H1 (cell line): Measurements from ENCODE around the gene PGAP2. TPM values are rescaled to one million over a fixed set of nuclear protein-coding genes. Genes with fewer than 3 reads are reported as not detected.
A peak's percentile ranks its signal among the peaks of the same experiment; 100 is the strongest.

Experiments used
- CTCF ChIA-PET: fragments of 300-600 bp; sonication (Branson Sonifier 250); formaldehyde crosslinking; loops from one replicate; lab custom pipeline; 2021; ENCODE audit not compliant: partially characterized antibody; lab: Charles Lee
- POLR2A ChIA-PET: fragments of 300-600 bp; sonication (Branson Sonifier 250); formaldehyde crosslinking; loops from one replicate; lab custom pipeline; 2021; ENCODE audit warnings: inconsistent platforms; ENCODE audit not compliant: partially characterized antibody; lab: Charles Lee
- DNase-seq, 2 experiments: peaks; one replicate each; pipeline versions ENCODE4 v3.0.0 to v3.0.0-alpha.2; 2010 to 2022; ENCODE audit warnings: low spot score in 2 of 2, low read depth in 1 of 2, mixed read lengths in 1 of 2
- FAIRE-seq: peaks from 2 replicates; lab custom pipeline; 2011; peaks lifted over from hg19 to GRCh38; lab: Jason Lieb, UNC
- H2AFZ ChIP-seq: 2 replicates; pipeline ENCODE4 v1.8.1; 2012; ENCODE audit warnings: low read length, inconsistent platforms
- H2AK5ac ChIP-seq: 2 replicates; pipeline ENCODE4 v1.6.1; 2013; ENCODE audit warnings: low read depth, low read length
- H2BK120ac ChIP-seq: replicated peaks from 2 replicates; pipeline ENCODE3; 2013; ENCODE audit warnings: low read depth, low read length, inconsistent platforms
- H2BK12ac ChIP-seq: 2 replicates; pipeline ENCODE4 v1.6.1; 2013; ENCODE audit warnings: low read depth, low read length
- H2BK15ac ChIP-seq: 2 replicates; pipeline ENCODE4 v1.6.1; 2013; ENCODE audit warnings: low read length
- H2BK20ac ChIP-seq: 2 replicates; pipeline ENCODE4 v1.6.1; 2013; ENCODE audit warnings: low read length
- H2BK5ac ChIP-seq: 2 replicates; pipeline ENCODE4 v1.6.1; 2013; ENCODE audit warnings: low read depth, low read length
- H3K14ac ChIP-seq: 2 replicates; pipeline ENCODE4 v1.6.1; 2013; ENCODE audit warnings: inconsistent platforms; ENCODE audit not compliant: insufficient read length
- H3K18ac ChIP-seq: 2 replicates; pipeline ENCODE4 v1.6.1; 2013; ENCODE audit warnings: low read length; ENCODE audit errors: extremely low read depth
- H3K23ac ChIP-seq: 2 replicates; pipeline ENCODE4 v1.6.1; 2013; ENCODE audit warnings: inconsistent platforms; ENCODE audit not compliant: insufficient read length
- H3K23me2 ChIP-seq: 2 replicates; pipeline ENCODE4 v1.6.1; 2013; ENCODE audit warnings: low read depth, low read length
- H3K27ac ChIP-seq: 2 replicates; pipeline ENCODE4 v1.6.1; 2011; ENCODE audit warnings: low read depth, low read length, inconsistent platforms
- H3K27me3 ChIP-seq, 4 experiments: replicated peaks in 1 of 4; 1 replicate in 1 of 4; 2 replicates in 3 of 4; pipeline versions ENCODE4 v1.6.1 to v1.8.1; 2011 to 2013; ENCODE audit warnings: low read length in 3 of 4, mild to moderate bottlenecking in 3 of 4, inconsistent platforms in 2 of 4, mixed read lengths in 2 of 4, moderate library complexity in 1 of 4; ENCODE audit not compliant: control insufficient read depth in 3 of 4, insufficient read depth in 3 of 4; ENCODE audit errors: extremely low read depth in 1 of 4
- H3K36me3 ChIP-seq, 4 experiments: 2 replicates each; pipeline versions ENCODE4 v1.6.1 to v1.8.1; 2011 to 2013; ENCODE audit warnings: mild to moderate bottlenecking in 4 of 4, low read length in 3 of 4, moderate library complexity in 2 of 4, control low read depth in 1 of 4, inconsistent platforms in 1 of 4; ENCODE audit not compliant: insufficient read depth in 4 of 4, control insufficient read depth in 2 of 4
- H3K4ac ChIP-seq: replicated peaks from 2 replicates; pipeline ENCODE3; 2013; ENCODE audit warnings: low read length, low read depth, mixed read lengths, inconsistent platforms; ENCODE audit not compliant: insufficient read length
- H3K4me1 ChIP-seq, 4 experiments: replicated peaks in 1 of 4; 1 replicate in 1 of 4; 2 replicates in 3 of 4; pipeline versions ENCODE4 v1.6.1 to v1.8.1; 2011 to 2013; ENCODE audit warnings: low read length in 3 of 4, inconsistent platforms in 2 of 4, mixed read lengths in 1 of 4; ENCODE audit not compliant: insufficient read depth in 4 of 4, control insufficient read depth in 3 of 4
- H3K4me2 ChIP-seq, 2 experiments: 2 replicates each; pipeline versions ENCODE4 v1.6.1 to v1.8.1; 2011 to 2013; ENCODE audit warnings: low read depth in 2 of 2, low read length in 2 of 2, control low read depth in 1 of 2, inconsistent platforms in 1 of 2, mild to moderate bottlenecking in 1 of 2; ENCODE audit not compliant: insufficient read depth in 1 of 2
- H3K4me3 ChIP-seq, 4 experiments: fragments of 200-600, 300-600 bp in 1 of 4; sonication (generic), shearing (Covaris generic), sonication (Bioruptor Twin) in 1 of 4; 2 replicates each; pipeline versions ENCODE4 v1.5.1 to v1.8.1; 2011 to 2016; ENCODE audit warnings: low read length in 4 of 4, low read depth in 3 of 4, control low read depth in 2 of 4, inconsistent platforms in 2 of 4, mild to moderate bottlenecking in 2 of 4, mixed read lengths in 1 of 4, moderate library complexity in 1 of 4; ENCODE audit not compliant: insufficient read depth in 2 of 4; ENCODE audit errors: extremely low read depth in 1 of 4
- H3K56ac ChIP-seq: replicated peaks from 2 replicates; pipeline ENCODE3; 2013; ENCODE audit warnings: low read depth, mild to moderate bottlenecking, mixed read lengths, low read length, inconsistent platforms; ENCODE audit not compliant: insufficient read length
- H3K79me1 ChIP-seq: 2 replicates; pipeline ENCODE4 v1.6.1; 2013; ENCODE audit warnings: low read depth, low read length, control low read depth
- H3K79me2 ChIP-seq, 2 experiments: 2 replicates each; pipeline versions ENCODE4 v1.6.1 to v1.8.1; 2012 to 2013; ENCODE audit warnings: low read length in 2 of 2, mild to moderate bottlenecking in 2 of 2, inconsistent platforms in 1 of 2; ENCODE audit not compliant: insufficient read depth in 2 of 2, control insufficient read depth in 1 of 2
- H3K9ac ChIP-seq, 4 experiments: replicated peaks in 1 of 4; 1 replicate in 1 of 4; 2 replicates in 3 of 4; pipeline versions ENCODE4 v1.6.1 to v1.8.1; 2011 to 2013; ENCODE audit warnings: low read depth in 3 of 4, low read length in 3 of 4, control low read depth in 2 of 4, mild to moderate bottlenecking in 2 of 4, moderate library complexity in 2 of 4, inconsistent platforms in 1 of 4; ENCODE audit errors: extremely low read depth in 1 of 4
- H3K9me3 ChIP-seq, 2 experiments: 2 replicates each; pipeline versions ENCODE4 v1.6.1 to v1.8.1; 2012 to 2013; ENCODE audit warnings: mild to moderate bottlenecking in 2 of 2, moderate library complexity in 2 of 2, control low read depth in 1 of 2, inconsistent platforms in 1 of 2, low read depth in 1 of 2, low read length in 1 of 2, mixed read lengths in 1 of 2; ENCODE audit not compliant: insufficient read depth in 2 of 2
- H4K20me1 ChIP-seq, 2 experiments: replicated peaks in 1 of 2; 2 replicates each; pipeline versions ENCODE3 to v1.8.1; 2011 to 2013; ENCODE audit warnings: inconsistent platforms in 2 of 2, low read length in 2 of 2, mild to moderate bottlenecking in 1 of 2; ENCODE audit not compliant: insufficient read depth in 2 of 2, control insufficient read depth in 1 of 2
- H4K5ac ChIP-seq: 2 replicates; pipeline ENCODE4 v1.6.1; 2013; ENCODE audit warnings: low read length, low read depth, mixed read lengths, inconsistent platforms; ENCODE audit not compliant: insufficient read length
- H4K8ac ChIP-seq: 2 replicates; pipeline ENCODE4 v1.8.0; 2013; ENCODE audit warnings: mild to moderate bottlenecking, moderate library complexity, low read length, inconsistent platforms; ENCODE audit not compliant: insufficient read depth; ENCODE audit errors: extremely low read depth
- H4K91ac ChIP-seq: replicated peaks from 2 replicates; pipeline ENCODE3; 2013; ENCODE audit warnings: low read length, mixed read lengths, inconsistent platforms; ENCODE audit not compliant: insufficient read length
- GTF2F1 ChIP-seq: IDR thresholded peaks from 2 replicates; pipeline ENCODE4 v1.6.1; 2012; ENCODE audit warnings: low read depth, low read length, improper control_type of control experiment, borderline replicate concordance
- POLR2AphosphoS5 ChIP-seq: IDR thresholded peaks from 2 replicates; pipeline ENCODE4 v1.6.1; 2011; ENCODE audit warnings: low read depth, low read length
- RNF2 ChIP-seq: fragments of 200-900, 300-1000 bp; sonication (generic); IDR thresholded peaks from 2 replicates; pipeline ENCODE4 v1.7.1; 2016; ENCODE audit warnings: borderline replicate concordance, low read depth, mild to moderate bottlenecking, antibody characterized with exemption, low read length; ENCODE audit not compliant: poor library complexity, severe bottlenecking; ENCODE audit errors: missing control alignments
- SP2 ChIP-seq: IDR thresholded peaks from 2 replicates; pipeline ENCODE4 v1.6.1; 2012; ENCODE audit warnings: mild to moderate bottlenecking, low read length, inconsistent platforms
- TAF7 ChIP-seq: optimal IDR thresholded peaks from 2 replicates; pipeline ENCODE3; 2011; ENCODE audit warnings: low read depth, mild to moderate bottlenecking, inconsistent platforms, low read length, moderate library complexity, borderline replicate concordance
- TBP ChIP-seq: IDR thresholded peaks from 2 replicates; pipeline ENCODE4 v1.6.1; 2011; ENCODE audit warnings: low read depth, low read length, improper control_type of control experiment
- YY1 ChIP-seq: IDR thresholded peaks from 2 replicates; pipeline ENCODE4 v1.6.1; 2011; ENCODE audit warnings: low read depth, mild to moderate bottlenecking, low read length
- WGBS, 2 experiments: shearing (Covaris generic) in 1 of 2; methylation state at CpG; one replicate each; pipeline versions ENCODE4 v1.1.6 to v1.1.7; 2013 to 2015; ENCODE audit warnings: low lambda C conversion rate in 2 of 2, mixed read lengths in 2 of 2, inconsistent platforms in 1 of 2, low coverage in 1 of 2, missing lambda C conversion rate in 1 of 2; ENCODE audit not compliant: insufficient replicate concordance in 2 of 2, insufficient coverage in 1 of 2, insufficient read length in 1 of 2; ENCODE audit errors: extremely low coverage in 1 of 2, missing lambda C conversion rate in 1 of 2; 5-methylcytosine and 5-hydroxymethylcytosine counted together
- polyA plus RNA-seq, 7 experiments: library from polyadenylated mRNA; depleted of rRNA in 3 of 7; stranded (reverse) in 5 of 7; unstranded in 2 of 7; fragments of >200 nt in 5 of 7; fragments of 200-250 nt in 2 of 7; gene quantifications; 1 replicate in 5 of 7; 2 replicates in 1 of 7; 4 replicates in 1 of 7; pipeline versions ENCODE4 v1.2.1 to v1.2.3, GENCODE V29; 2011 to 2013; ENCODE audit warnings: missing spikeins in 2 of 7, mixed read lengths in 2 of 7
- total RNA-seq: library from RNA; stranded (reverse); fragmentation: NEBNext Ultra II Directional; extraction: Animal tissue kit (Norgen Biotek cat#: 25700); gene quantifications from 2 replicates; pipeline ENCODE4 v1.2.1, GENCODE V29; 2021
- TF ChIP-seq, protein P1 (sequence below): IDR thresholded peaks from 2 replicates; pipeline ENCODE4 v1.6.1; 2012; ENCODE audit warnings: inconsistent platforms
- TF ChIP-seq, protein P2 (sequence below): IDR thresholded peaks from 2 replicates; pipeline ENCODE4 v1.6.1; 2011; ENCODE audit warnings: low read depth, mild to moderate bottlenecking, low read length; ENCODE audit not compliant: insufficient read depth

Gene PGAP2
- total and polyA plus RNA-seq, 2 of the 8 experiments (the other 6 are each of a cell fraction or from before 2014, with no cell fraction given), result 56.5 to 106 TPM

GRCh38 chr11:3853899-3854659, 45.7 kb downstream of the PGAP2 start:
- DNase-seq, result no peak
- POLR2A ChIA-PET, result interaction anchor here (1.0 to 2.9 kb wide), 8 partner anchors 9 to 241 kb away, joined by 3 to 13 read pairs (median 4); partner anchors contain the start of gene RHOG
- WGBS, 2 experiments, result 66% methylated on average over 11 of the region's 11 CpGs; no CpG with 5 or more reads in 1 of the 2 experiments
- FAIRE-seq, result no peak
- CTCF ChIA-PET, result interaction anchor here (0.6 to 20.2 kb wide), 45 partner anchors 9 to 251 kb away, joined by 3 to 422 read pairs (median 5); partner anchors contain the start of genes PGAP2 and RHOG
- Histone ChIP-seq H3K79me1 (no peaks in the 10 kb centered on the region), H3K9me3 (no peaks in the 10 kb centered on the region), H2AFZ (peak overlapping the region; percentile 100), H2BK15ac (peak overlapping the region; percentile 88; the same call in 1 of the 2 replicates), H4K5ac (no peak overlapping the region), H3K79me2 (no peaks in the 10 kb centered on the region), H3K36me3 (no peaks in the 10 kb centered on the region), H3K4me3 (peak overlapping the region in 2 of 4 experiments; percentile 74 to 84; a peak in 2 of 8 replicates), H3K4me2 (peak overlapping the region; percentile 3 to 85), H4K8ac (no peak overlapping the region), H3K27me3 (peaks cover 0 to 13% (median 8%) of the 10 kb centered on the region in 4 experiments; a peak in 5 of 7 replicates), H2BK5ac (peak overlapping the region; percentile 66; the same call in 1 of the 2 replicates), H2BK12ac (peak overlapping the region; percentile 75; the same call in 1 of the 2 replicates), H3K56ac (no peak overlapping the region), H4K20me1 (no peaks in the 10 kb centered on the region), H3K4ac (no peak overlapping the region), H3K14ac (no peak overlapping the region), H3K4me1 (peaks cover 8 to 14% (median 10%) of the 10 kb centered on the region in 4 experiments), H3K18ac (peak overlapping the region; percentile 62; the same call in 1 of the 2 replicates), H4K91ac (peak overlapping the region; percentile 1), H2AK5ac (no peak overlapping the region), H3K9ac (peak overlapping the region in 1 of 4 experiments; percentile 13; a peak in 1 of 7 replicates), H3K23me2 (peaks cover 8% of the 10 kb centered on the region; the same call in 1 of the 2 replicates), H3K27ac (no peak overlapping the region), H2BK20ac (peak overlapping the region; percentile 82; the same call in 1 of the 2 replicates), H2BK120ac (no peak overlapping the region), H3K23ac (no peak overlapping the region)
- TF ChIP-seq POLR2AphosphoS5 (no peak), TBP (no peak), YY1 (no peak), TAF7 (no peak), GTF2F1 (no peak), RNF2 (no peak), SP2 (no peak)
- TF ChIP-seq, protein P1, sequence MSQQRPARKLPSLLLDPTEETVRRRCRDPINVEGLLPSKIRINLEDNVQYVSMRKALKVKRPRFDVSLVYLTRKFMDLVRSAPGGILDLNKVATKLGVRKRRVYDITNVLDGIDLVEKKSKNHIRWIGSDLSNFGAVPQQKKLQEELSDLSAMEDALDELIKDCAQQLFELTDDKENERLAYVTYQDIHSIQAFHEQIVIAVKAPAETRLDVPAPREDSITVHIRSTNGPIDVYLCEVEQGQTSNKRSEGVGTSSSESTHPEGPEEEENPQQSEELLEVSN, result no peak
- TF ChIP-seq, protein P2, sequence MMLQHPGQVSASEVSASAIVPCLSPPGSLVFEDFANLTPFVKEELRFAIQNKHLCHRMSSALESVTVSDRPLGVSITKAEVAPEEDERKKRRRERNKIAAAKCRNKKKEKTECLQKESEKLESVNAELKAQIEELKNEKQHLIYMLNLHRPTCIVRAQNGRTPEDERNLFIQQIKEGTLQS, result no peak
